Measurements from ENCODE around the gene MEIS2. TPM values are rescaled to one million over a fixed set of nuclear protein-coding genes. Genes with fewer than 3 reads are reported as not detected.

The MEIS2 gene
- total and polyA plus RNA-seq, 2 experiments from 2014 or later, result 224 to 432 TPM

GRCh38 chr15:37037850-37038715, 62.3 kb downstream of the MEIS2 start:
- H3K9me3 ChIP-seq (ENCODE audit: low read depth), result no peaks in the 10 kb centered on the region
- DNase-seq (ENCODE audit: low read depth in 1 of 2, low spot score in 1 of 2), result no peak
- H3K27ac ChIP-seq, result peak overlapping the region; percentile 82
- no peaks in the 10 kb centered on the region for H3K27me3 ChIP-seq
- H3K36me3 ChIP-seq, result peaks cover 77% of the 10 kb centered on the region
- TF ChIP-seq, protein P1, sequence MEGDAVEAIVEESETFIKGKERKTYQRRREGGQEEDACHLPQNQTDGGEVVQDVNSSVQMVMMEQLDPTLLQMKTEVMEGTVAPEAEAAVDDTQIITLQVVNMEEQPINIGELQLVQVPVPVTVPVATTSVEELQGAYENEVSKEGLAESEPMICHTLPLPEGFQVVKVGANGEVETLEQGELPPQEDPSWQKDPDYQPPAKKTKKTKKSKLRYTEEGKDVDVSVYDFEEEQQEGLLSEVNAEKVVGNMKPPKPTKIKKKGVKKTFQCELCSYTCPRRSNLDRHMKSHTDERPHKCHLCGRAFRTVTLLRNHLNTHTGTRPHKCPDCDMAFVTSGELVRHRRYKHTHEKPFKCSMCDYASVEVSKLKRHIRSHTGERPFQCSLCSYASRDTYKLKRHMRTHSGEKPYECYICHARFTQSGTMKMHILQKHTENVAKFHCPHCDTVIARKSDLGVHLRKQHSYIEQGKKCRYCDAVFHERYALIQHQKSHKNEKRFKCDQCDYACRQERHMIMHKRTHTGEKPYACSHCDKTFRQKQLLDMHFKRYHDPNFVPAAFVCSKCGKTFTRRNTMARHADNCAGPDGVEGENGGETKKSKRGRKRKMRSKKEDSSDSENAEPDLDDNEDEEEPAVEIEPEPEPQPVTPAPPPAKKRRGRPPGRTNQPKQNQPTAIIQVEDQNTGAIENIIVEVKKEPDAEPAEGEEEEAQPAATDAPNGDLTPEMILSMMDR (IDR thresholded peaks at IDR 0.05; ENCODE audit: low read depth, low read length), result no peak
- peaks cover 62% of the 10 kb centered on the region for H3K4me1 ChIP-seq (ENCODE audit: low read depth)
- no peak overlapping the region for H3K4me3 ChIP-seq

- DNase-seq (ENCODE audit: low read depth in 1 of 2, low spot score in 1 of 2), result no peak
- Histone ChIP-seq H3K4me3 (no peak overlapping the region), H3K27ac (peak overlapping the region; percentile 82), H3K27me3 (no peaks in the 10 kb centered on the region), H3K4me1 (ENCODE audit: low read depth) (peaks cover 62% of the 10 kb centered on the region), H3K9me3 (ENCODE audit: low read depth) (no peaks in the 10 kb centered on the region), H3K36me3 (peaks cover 78% of the 10 kb centered on the region)
- TF ChIP-seq, protein P1 (IDR thresholded peaks at IDR 0.05; ENCODE audit: low read depth, low read length), result no peak
These were observed 63.2 kb downstream of the MEIS2 start for GRCh38 chr15:37037071-37037655.

DNA sequence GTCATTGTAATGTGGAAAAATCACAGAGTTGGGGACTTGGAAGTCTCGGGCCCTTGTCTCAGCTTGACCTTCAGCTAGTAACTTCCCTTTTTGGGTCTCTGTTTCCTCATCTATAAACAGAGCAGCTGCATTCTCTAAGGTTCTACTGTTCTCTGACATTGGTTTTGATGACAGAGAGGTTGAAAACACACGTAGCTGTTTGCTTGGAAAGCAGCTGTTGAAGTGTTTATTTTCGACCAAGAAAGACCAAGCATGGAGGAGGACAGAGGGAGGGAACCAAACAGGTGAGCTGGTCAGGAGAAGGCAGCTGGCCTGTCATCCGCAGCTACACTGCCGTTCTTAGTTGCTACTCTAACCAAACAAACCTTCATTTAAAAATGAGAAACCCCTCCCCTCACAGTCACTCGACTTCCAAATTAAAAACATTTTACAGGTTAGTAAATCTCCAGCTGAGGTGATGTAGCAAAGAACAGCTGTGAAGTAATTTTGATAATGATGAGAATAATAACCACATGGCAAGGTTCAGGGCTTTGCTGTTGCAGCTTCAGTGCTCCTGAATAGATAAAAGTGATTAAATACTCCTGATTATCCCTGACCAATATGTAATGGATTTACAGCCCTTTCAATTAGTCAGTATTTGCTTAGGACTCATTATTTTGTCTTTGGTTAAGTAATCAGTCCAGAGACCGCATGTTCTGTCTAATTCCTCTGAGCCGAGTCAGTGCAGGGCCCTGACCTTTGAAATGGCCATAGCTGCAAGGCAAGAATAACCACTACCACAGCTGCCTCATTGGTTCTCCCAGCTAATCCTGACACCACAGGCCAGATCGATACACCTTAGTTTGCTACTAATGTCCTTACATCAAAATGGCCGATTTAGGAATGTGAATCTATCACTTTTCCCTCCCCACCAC, 65.3 kb downstream of the MEIS2 start:
- H3K36me3 ChIP-seq, result peaks cover 67% of the 10 kb centered on the region
- H3K27ac ChIP-seq, result peak overlapping the region; percentile 82
- no peaks in the 10 kb centered on the region for H3K27me3 ChIP-seq
- peaks cover 55% of the 10 kb centered on the region for H3K4me1 ChIP-seq (ENCODE audit: low read depth)
- TF ChIP-seq, protein P1 (IDR thresholded peaks at IDR 0.05; ENCODE audit: low read depth, low read length), result no peak
- no peak for DNase-seq (ENCODE audit: low read depth in 1 of 2, low spot score in 1 of 2)
- no peaks in the 10 kb centered on the region for H3K9me3 ChIP-seq (ENCODE audit: low read depth)
- H3K4me3 ChIP-seq, result no peak overlapping the region

- no peaks in the 10 kb centered on the region for H3K9me3 ChIP-seq (ENCODE audit: low read depth)
- peaks cover 63% of the 10 kb centered on the region for H3K36me3 ChIP-seq
- TF ChIP-seq, protein P1 (IDR thresholded peaks at IDR 0.05; ENCODE audit: low read depth, low read length), result no peak
- no peaks in the 10 kb centered on the region for H3K27me3 ChIP-seq
- no peak for DNase-seq (ENCODE audit: low read depth in 1 of 2, low spot score in 1 of 2)
- peak overlapping the region; percentile 82 for H3K27ac ChIP-seq
- H3K4me1 ChIP-seq (ENCODE audit: low read depth), result peaks cover 55% of the 10 kb centered on the region
- H3K4me3 ChIP-seq, result no peak overlapping the region
These were observed 66.0 kb downstream of the MEIS2 start for GRCh38 chr15:37034392-37034791.

- H3K4me1 ChIP-seq (ENCODE audit: low read depth), result peaks cover 51% of the 10 kb centered on the region
- TF ChIP-seq, protein P1 (IDR thresholded peaks at IDR 0.05; ENCODE audit: low read depth, low read length), result no peak
- no peak for DNase-seq (ENCODE audit: low read depth in 1 of 2, low spot score in 1 of 2)
- peaks cover 67% of the 10 kb centered on the region for H3K36me3 ChIP-seq
- H3K27ac ChIP-seq, result peak overlapping the region; percentile 46
- H3K9me3 ChIP-seq (ENCODE audit: low read depth), result no peaks in the 10 kb centered on the region
- H3K27me3 ChIP-seq, result no peaks in the 10 kb centered on the region
- H3K4me3 ChIP-seq, result no peak overlapping the region
These were observed 68.1 kb downstream of the MEIS2 start for GRCh38 chr15:37032091-37032775.
